Nephron (organoid): Measurements from ENCODE around the gene GMEB2.

Experiments used
- H3K27ac Mint-ChIP-seq, 3 experiments: 2 replicates each; pipeline ENCODE4 v1.8.0; 2020; ENCODE audit warnings: mixed read lengths in 3 of 3, mild to moderate bottlenecking in 2 of 3, moderate library complexity in 1 of 3
- H3K27me3 Mint-ChIP-seq: 2 replicates; pipeline ENCODE4 v1.8.0; 2021; ENCODE audit warnings: low read depth, mild to moderate bottlenecking, moderate library complexity, mixed read lengths
- H3K36me3 Mint-ChIP-seq: 2 replicates; pipeline ENCODE4 v1.8.0; 2020; ENCODE audit warnings: low read depth, mixed read lengths
- H3K4me1 Mint-ChIP-seq: 2 replicates; pipeline ENCODE4 v1.8.0; 2020; ENCODE audit warnings: mixed read lengths
- H3K4me3 Mint-ChIP-seq, 3 experiments: 2 replicates each; pipeline ENCODE4 v1.8.0; 2020; ENCODE audit warnings: mild to moderate bottlenecking in 3 of 3, mixed read lengths in 3 of 3, moderate library complexity in 2 of 3
- H3K9me3 Mint-ChIP-seq: 2 replicates; pipeline ENCODE4 v1.8.0; 2020; ENCODE audit warnings: mixed read lengths
- TF ChIP-seq, protein P1 (sequence below), 3 experiments: fragments of 200-600 bp; sonication (generic); IDR thresholded peaks; one replicate each; pipeline ENCODE4 v1.5.0; 2021; ENCODE audit warnings: antibody characterized with exemption in 3 of 3; ENCODE audit not compliant: unreplicated experiment in 3 of 3

GMEB2 gene

DNA sequence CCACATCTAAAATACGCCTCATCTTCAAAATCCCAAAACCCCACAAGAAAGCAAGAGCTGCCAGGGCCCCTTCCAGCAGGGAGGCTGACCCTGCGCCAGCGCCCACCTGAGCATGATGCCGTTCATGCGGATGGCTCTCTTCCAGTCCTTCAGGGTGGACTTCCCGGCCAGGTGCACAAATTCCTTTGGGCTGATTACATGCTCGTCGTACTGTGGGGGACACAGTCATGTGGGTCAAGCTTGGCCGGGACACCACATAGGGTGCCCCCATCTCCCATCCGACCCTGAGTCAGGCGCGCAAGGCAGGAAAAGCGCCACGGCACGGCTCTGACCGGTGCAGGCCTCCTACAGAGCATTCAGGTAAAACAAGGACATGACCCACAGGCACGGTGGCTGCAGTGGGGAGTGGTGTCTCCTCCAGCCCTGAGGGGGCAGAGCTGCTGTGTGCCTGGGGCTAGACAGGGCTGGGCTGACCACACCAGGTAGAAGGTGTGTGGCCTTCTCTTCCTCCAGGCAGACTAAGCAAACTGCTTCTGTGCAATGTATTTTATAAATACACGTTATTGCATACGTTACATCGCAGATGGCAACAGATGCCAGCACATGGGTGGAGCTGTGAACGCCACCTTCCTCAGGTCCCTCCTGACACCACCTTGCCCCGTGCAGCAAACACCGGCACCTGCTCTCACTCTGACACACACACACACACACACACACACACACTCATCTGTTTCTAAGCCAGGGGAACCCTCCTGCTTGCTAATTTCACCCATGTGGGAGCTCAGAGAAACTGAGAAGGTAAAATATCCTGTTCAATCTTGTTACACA lies 29.0 kb downstream of the GMEB2 start:
- TF ChIP-seq, protein P1, sequence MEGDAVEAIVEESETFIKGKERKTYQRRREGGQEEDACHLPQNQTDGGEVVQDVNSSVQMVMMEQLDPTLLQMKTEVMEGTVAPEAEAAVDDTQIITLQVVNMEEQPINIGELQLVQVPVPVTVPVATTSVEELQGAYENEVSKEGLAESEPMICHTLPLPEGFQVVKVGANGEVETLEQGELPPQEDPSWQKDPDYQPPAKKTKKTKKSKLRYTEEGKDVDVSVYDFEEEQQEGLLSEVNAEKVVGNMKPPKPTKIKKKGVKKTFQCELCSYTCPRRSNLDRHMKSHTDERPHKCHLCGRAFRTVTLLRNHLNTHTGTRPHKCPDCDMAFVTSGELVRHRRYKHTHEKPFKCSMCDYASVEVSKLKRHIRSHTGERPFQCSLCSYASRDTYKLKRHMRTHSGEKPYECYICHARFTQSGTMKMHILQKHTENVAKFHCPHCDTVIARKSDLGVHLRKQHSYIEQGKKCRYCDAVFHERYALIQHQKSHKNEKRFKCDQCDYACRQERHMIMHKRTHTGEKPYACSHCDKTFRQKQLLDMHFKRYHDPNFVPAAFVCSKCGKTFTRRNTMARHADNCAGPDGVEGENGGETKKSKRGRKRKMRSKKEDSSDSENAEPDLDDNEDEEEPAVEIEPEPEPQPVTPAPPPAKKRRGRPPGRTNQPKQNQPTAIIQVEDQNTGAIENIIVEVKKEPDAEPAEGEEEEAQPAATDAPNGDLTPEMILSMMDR (IDR thresholded peaks at IDR 0.05; ENCODE audit: unreplicated experiment in 3 of 3), result no peak
- Mint-ChIP-seq H3K36me3 (peaks cover 37% of the 10 kb centered on the region), H3K4me3 (no peak overlapping the region), H3K4me1 (no peaks in the 10 kb centered on the region), H3K9me3 (no peaks in the 10 kb centered on the region), H3K27ac (no peak overlapping the region), H3K27me3 (no peaks in the 10 kb centered on the region)

DNA sequence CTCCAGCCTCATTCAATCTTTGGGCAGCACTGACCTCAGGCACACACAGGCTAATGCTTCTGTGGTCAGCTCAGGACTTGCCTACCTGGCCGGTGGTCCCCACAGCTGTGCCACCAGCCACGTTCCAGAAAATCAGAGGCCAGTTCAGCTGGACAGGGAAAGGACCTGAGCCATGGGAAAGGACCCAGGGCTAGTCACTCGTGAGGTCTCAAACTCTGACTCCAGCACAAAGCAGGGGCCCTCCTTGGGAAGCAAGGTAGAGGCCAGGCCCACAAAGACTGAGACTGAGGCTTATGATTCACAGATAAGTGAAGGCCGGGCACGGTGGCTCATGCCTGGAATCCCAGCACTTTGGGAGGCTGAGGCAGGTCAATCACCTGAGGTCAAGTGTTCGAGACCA lies 30.5 kb downstream of the GMEB2 start:
- Mint-ChIP-seq H3K4me3 (no peak overlapping the region), H3K36me3 (peaks cover 30% of the 10 kb centered on the region), H3K27ac (no peak overlapping the region), H3K27me3 (no peaks in the 10 kb centered on the region), H3K9me3 (no peaks in the 10 kb centered on the region), H3K4me1 (no peaks in the 10 kb centered on the region)
- TF ChIP-seq, protein P1 (IDR thresholded peaks at IDR 0.05; ENCODE audit: unreplicated experiment in 3 of 3), result no peak

DNA sequence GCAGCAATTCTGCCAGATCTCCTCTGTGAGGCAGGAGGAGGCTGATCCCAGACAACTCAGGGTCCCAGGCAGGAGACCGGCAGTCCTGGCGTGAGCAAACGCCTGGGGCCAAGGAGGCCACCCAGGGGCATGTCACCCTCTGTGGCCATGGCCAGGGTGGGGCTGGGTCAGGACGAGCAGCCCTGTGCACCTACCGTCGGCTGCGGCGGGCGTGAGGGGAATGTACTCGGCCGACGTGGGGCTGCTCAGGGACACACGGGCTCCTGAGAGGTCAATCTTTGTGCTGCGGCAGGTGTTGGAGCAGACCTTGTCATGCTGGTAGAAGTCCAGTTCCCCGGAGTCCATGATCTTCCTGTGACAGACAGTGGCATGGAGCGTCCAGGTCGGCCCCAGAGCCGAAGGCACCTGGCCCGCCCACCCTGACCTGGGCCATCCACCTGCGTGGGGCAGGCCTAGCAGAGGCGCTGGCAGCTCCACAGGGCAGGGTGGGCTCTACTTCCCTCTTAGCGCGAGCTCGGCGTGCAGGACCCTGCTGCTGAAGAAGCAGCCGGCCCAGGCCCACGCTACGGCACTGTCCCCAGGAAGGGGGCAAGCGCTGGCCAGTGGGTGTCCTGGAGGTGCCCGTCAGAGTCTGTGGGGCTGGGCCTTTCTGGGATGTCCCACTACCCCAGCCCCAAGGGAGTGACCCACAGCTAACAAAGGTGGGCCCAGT lies 31.3 kb downstream of the GMEB2 start:
- no peak overlapping the region for H3K27ac Mint-ChIP-seq
- no peaks in the 10 kb centered on the region for H3K4me1 Mint-ChIP-seq
- TF ChIP-seq, protein P1 (IDR thresholded peaks at IDR 0.05; ENCODE audit: unreplicated experiment in 3 of 3), result no peak

GRCh38 chr20:63594043-63594561 lies 32.8 kb downstream of the GMEB2 start:
- H3K4me1 Mint-ChIP-seq, result no peaks in the 10 kb centered on the region
- H3K27me3 Mint-ChIP-seq, result no peaks in the 10 kb centered on the region
- TF ChIP-seq, protein P1 (IDR thresholded peaks at IDR 0.05; ENCODE audit: unreplicated experiment in 3 of 3), result no peak
- no peaks in the 10 kb centered on the region for H3K9me3 Mint-ChIP-seq
- H3K4me3 Mint-ChIP-seq, result no peak overlapping the region
- H3K36me3 Mint-ChIP-seq, result peaks cover 30% of the 10 kb centered on the region
- H3K27ac Mint-ChIP-seq, result no peak overlapping the region

More for the DNA sequence above, 31.3 kb downstream of the GMEB2 start:
- Mint-ChIP-seq H3K27me3 (no peaks in the 10 kb centered on the region), H3K4me3 (no peak overlapping the region), H3K9me3 (no peaks in the 10 kb centered on the region), H3K36me3 (peaks cover 32% of the 10 kb centered on the region)

- Mint-ChIP-seq H3K4me1 (peaks cover 5% of the 10 kb centered on the region), H3K27me3 (no peaks in the 10 kb centered on the region)
Observed at GRCh38 chr20:63592661-63593060, 34.2 kb downstream of the GMEB2 start.

More at GRCh38 chr20:63592661-63593060, 34.2 kb downstream of the GMEB2 start:
- Mint-ChIP-seq H3K4me3 (no peak overlapping the region), H3K36me3 (peaks cover 24% of the 10 kb centered on the region), H3K9me3 (no peaks in the 10 kb centered on the region), H3K27ac (no peak overlapping the region)
- TF ChIP-seq, protein P1 (IDR thresholded peaks at IDR 0.05; ENCODE audit: unreplicated experiment in 3 of 3), result no peak
